Neural crest cell (in vitro differentiated cells): ENCODE results near the gene ENHO. TPM values are rescaled to one million over a fixed set of nuclear protein-coding genes. Genes with fewer than 3 reads are reported as not detected.
A peak's percentile ranks its signal among the peaks of the same experiment; 100 is the strongest.

ENCODE experiments used
- DNase-seq: peaks from one replicate; pipeline ENCODE4 v3.0.0; 2021; ENCODE audit warnings: low read depth, mixed read lengths, low spot score
- H3K27ac Mint-ChIP-seq: one replicate; pipeline ENCODE4 v1.8.0; 2021; ENCODE audit warnings: mild to moderate bottlenecking, mixed read lengths; ENCODE audit not compliant: unreplicated experiment
- H3K27me3 Mint-ChIP-seq: 2 replicates; pipeline ENCODE4 v1.8.0; 2021; ENCODE audit warnings: low read depth, mild to moderate bottlenecking, mixed read lengths
- H3K36me3 Mint-ChIP-seq: 2 replicates; pipeline ENCODE4 v1.8.0; 2021; ENCODE audit warnings: low read depth, mild to moderate bottlenecking, mixed read lengths
- H3K4me1 Mint-ChIP-seq: 2 replicates; pipeline ENCODE4 v1.8.0; 2021; ENCODE audit warnings: mixed read lengths
- H3K4me3 Mint-ChIP-seq: one replicate; pipeline ENCODE4 v1.8.0; 2021; ENCODE audit warnings: mild to moderate bottlenecking, mixed read lengths
- H3K9me3 Mint-ChIP-seq: 2 replicates; pipeline ENCODE4 v1.8.0; 2021; ENCODE audit warnings: mixed read lengths
- CTCF ChIP-seq: fragments of 200-600 bp; sonication (generic); conservative IDR thresholded peaks from 2 replicates; pipeline ENCODE4 v1.5.0; 2021; ENCODE audit warnings: antibody characterized with exemption, mild to moderate bottlenecking
- total RNA-seq: library from RNA; stranded (reverse); gene quantifications from 2 replicates; pipeline ENCODE4 v1.2.1, GENCODE V29; 2021

Gene ENHO
- total RNA-seq, 1 donor from 2014 or later, result 13.2 TPM

- Mint-ChIP-seq H3K4me1 (peaks cover 74% of the 10 kb centered on the region), H3K4me3 (no peak overlapping the region), H3K9me3 (no peaks in the 10 kb centered on the region), H3K27me3 (no peaks in the 10 kb centered on the region), H3K27ac (no peak overlapping the region), H3K36me3 (peaks cover 7% of the 10 kb centered on the region)
- no peak for TF ChIP-seq CTCF
- DNase-seq, result no peak
Measured at GRCh38 chr9:34568774-34569173, 46.0 kb upstream of the ENHO start.

- peaks cover 14% of the 10 kb centered on the region for H3K36me3 Mint-ChIP-seq
- peaks cover 73% of the 10 kb centered on the region for H3K4me1 Mint-ChIP-seq
- H3K4me3 Mint-ChIP-seq, result peak overlapping the region; percentile 22
- peak overlapping the region; percentile 28 for H3K27ac Mint-ChIP-seq
- H3K9me3 Mint-ChIP-seq, result no peaks in the 10 kb centered on the region
- no peak for DNase-seq
- H3K27me3 Mint-ChIP-seq, result no peaks in the 10 kb centered on the region
- TF ChIP-seq CTCF, result no peak
Measured at GRCh38 chr9:34568133-34568532, 45.3 kb upstream of the ENHO start.

GRCh38 chr9:34566972-34567371 is 44.2 kb upstream of the ENHO start:
- no peaks in the 10 kb centered on the region for H3K27me3 Mint-ChIP-seq
- no peak for TF ChIP-seq CTCF
- H3K4me3 Mint-ChIP-seq, result peak overlapping the region; percentile 33
- peaks cover 64% of the 10 kb centered on the region for H3K4me1 Mint-ChIP-seq
- H3K27ac Mint-ChIP-seq, result peak overlapping the region; percentile 73
- H3K36me3 Mint-ChIP-seq, result peaks cover 23% of the 10 kb centered on the region
- H3K9me3 Mint-ChIP-seq, result peaks cover 4% of the 10 kb centered on the region
- no peak for DNase-seq

DNA sequence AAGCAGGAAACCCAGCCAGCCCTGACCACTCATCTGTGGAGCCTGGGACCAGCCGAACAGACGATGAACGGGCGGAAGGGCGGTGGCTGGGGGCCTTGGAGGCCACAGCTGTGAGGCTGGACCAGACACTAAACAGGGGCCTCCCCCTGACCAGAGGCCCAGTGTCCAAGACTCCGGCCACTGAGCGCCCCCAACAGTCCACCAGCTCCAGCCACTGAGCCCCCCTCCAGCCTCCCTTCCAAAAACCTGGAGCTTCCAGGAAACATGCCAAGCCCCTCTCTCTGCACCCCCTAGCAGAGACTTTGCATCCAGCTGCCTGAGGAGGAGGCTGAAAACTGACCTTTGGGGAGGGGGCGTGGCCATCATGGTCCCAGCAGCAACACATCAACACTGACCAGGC is 43.5 kb upstream of the ENHO start:
- Mint-ChIP-seq H3K9me3 (peaks cover 4% of the 10 kb centered on the region), H3K4me1 (peaks cover 62% of the 10 kb centered on the region), H3K27ac (no peak overlapping the region), H3K36me3 (peaks cover 23% of the 10 kb centered on the region), H3K27me3 (no peaks in the 10 kb centered on the region), H3K4me3 (peak overlapping the region; percentile 21)
- DNase-seq, result no peak
- TF ChIP-seq CTCF, result no peak

DNA sequence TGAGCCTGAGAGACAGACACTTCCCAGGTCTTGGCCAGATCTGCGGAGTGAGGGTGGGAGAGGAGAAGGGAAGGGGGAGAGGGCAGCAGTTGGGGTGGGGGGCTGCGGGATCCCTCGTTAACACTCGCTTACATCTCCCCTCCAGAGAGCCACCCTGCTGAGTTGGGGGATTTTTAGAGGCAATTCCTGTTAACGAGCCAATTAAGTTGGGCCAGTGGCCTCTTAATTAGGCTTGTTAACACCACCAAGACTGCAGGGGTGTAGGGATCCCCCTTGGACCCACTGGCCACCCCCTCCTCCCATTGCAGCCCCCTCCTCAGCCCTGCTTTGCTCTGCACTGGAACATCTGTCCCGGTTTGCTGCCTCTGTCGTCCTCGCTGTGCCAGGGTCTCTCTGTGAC is 43.1 kb upstream of the ENHO start:
- H3K4me1 Mint-ChIP-seq, result peaks cover 62% of the 10 kb centered on the region
- DNase-seq, result no peak
- peaks cover 4% of the 10 kb centered on the region for H3K9me3 Mint-ChIP-seq
- no peak for TF ChIP-seq CTCF
- peaks cover 23% of the 10 kb centered on the region for H3K36me3 Mint-ChIP-seq
- H3K27ac Mint-ChIP-seq, result no peak overlapping the region
- H3K27me3 Mint-ChIP-seq, result no peaks in the 10 kb centered on the region
- H3K4me3 Mint-ChIP-seq, result no peak overlapping the region

DNA sequence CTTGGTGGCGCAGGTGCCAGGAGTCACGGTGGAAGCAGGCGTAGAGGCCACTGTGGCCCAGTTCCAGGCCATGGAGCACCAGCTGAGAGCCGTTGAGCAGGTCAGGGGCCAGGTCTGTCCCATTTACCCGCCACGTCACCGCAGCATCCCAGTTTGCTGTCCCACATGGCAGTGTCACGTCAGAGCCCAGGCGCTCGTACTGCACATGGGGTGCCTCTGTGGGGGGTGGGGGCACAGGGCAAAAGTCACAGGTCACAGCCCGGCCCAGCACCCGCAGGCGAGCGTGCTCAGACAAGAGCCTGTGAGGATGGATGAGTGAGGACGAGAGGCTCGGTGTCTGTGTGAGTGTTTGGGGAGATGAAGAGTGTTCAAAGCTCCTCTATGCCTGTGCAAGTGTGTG is 41.8 kb upstream of the ENHO start:
- peaks cover 61% of the 10 kb centered on the region for H3K4me1 Mint-ChIP-seq
- TF ChIP-seq CTCF, result no peak
- H3K9me3 Mint-ChIP-seq, result peaks cover 4% of the 10 kb centered on the region
- H3K4me3 Mint-ChIP-seq, result no peak overlapping the region
- H3K27ac Mint-ChIP-seq, result peak overlapping the region; percentile 22
- peaks cover 23% of the 10 kb centered on the region for H3K36me3 Mint-ChIP-seq
- H3K27me3 Mint-ChIP-seq, result no peaks in the 10 kb centered on the region
- no peak for DNase-seq
